Karpas-422 (cell line): ENCODE data around the gene HSH2D. TPM values are rescaled to one million over a fixed set of nuclear protein-coding genes. Genes with fewer than 3 reads are reported as not detected.
A peak's percentile ranks its signal among the peaks of the same experiment; 100 is the strongest.
"Not testable (repeated sequence)": the region's sequence is repeated elsewhere in the genome, so short reads cannot be mapped to it uniquely, and the experiment has no call there.

Experiments used
- DNase-seq: peaks from one replicate; pipeline ENCODE4 v3.0.0-alpha.2; 2015
- H2AFZ ChIP-seq: fragments of 200-600 bp; sonication (generic); 2 replicates; pipeline ENCODE4 v1.6.1; 2014; ENCODE audit warnings: antibody characterized with exemption, low read length, mixed read lengths
- H3K27ac ChIP-seq: fragments of 200-600 bp; sonication (generic); 2 replicates; pipeline ENCODE4 v1.5.1; 2014; ENCODE audit warnings: mild to moderate bottlenecking, low read length, moderate library complexity
- H3K27me3 ChIP-seq: fragments of 200-600 bp; sonication (generic); 2 replicates; pipeline ENCODE4 v1.6.1; 2014; ENCODE audit warnings: low read length, mixed read lengths
- H3K36me3 ChIP-seq: fragments of 200-600 bp; sonication (generic); 2 replicates; pipeline ENCODE4 v1.6.1; 2014; ENCODE audit warnings: low read length, mixed read lengths; ENCODE audit not compliant: insufficient read depth
- H3K4me1 ChIP-seq: fragments of 200-600 bp; sonication (generic); 2 replicates; pipeline ENCODE4 v1.6.1; 2014; ENCODE audit warnings: mild to moderate bottlenecking, low read length, mixed read lengths
- H3K4me2 ChIP-seq: fragments of 200-600 bp; sonication (generic); 2 replicates; pipeline ENCODE4 v1.6.1; 2014; ENCODE audit warnings: low read length, low read depth, mild to moderate bottlenecking; ENCODE audit not compliant: poor library complexity, severe bottlenecking
- H3K4me3 ChIP-seq: fragments of 200-600 bp; sonication (generic); 2 replicates; pipeline ENCODE4 v1.5.1; 2014; ENCODE audit warnings: mild to moderate bottlenecking, antibody characterized with exemption, low read length, mixed read lengths
- H3K79me2 ChIP-seq: fragments of 200-600 bp; sonication (generic); 2 replicates; pipeline ENCODE4 v1.6.1; 2014; ENCODE audit warnings: mild to moderate bottlenecking, low read length, mixed read lengths
- H3K9ac ChIP-seq: fragments of 200-600 bp; sonication (generic); 2 replicates; pipeline ENCODE4 v1.6.0; 2014; ENCODE audit warnings: low read length
- H3K9me2 ChIP-seq: fragments of 200-600 bp; sonication (generic), shearing (Covaris generic); replicated peaks from 2 replicates; pipeline ENCODE4 v1.6.0; 2014; ENCODE audit warnings: mild to moderate bottlenecking, low read length, moderate library complexity; ENCODE audit not compliant: insufficient read depth
- H3K9me3 ChIP-seq: fragments of 300-700, 200-600 bp; sonication (generic); 2 replicates; pipeline ENCODE4 v1.6.1; 2014; ENCODE audit warnings: low read length, mixed read lengths
- H4K20me1 ChIP-seq: fragments of 200-600 bp; sonication (generic); 2 replicates; pipeline ENCODE4 v1.6.1; 2014; ENCODE audit warnings: mild to moderate bottlenecking, antibody characterized with exemption, low read length, low read depth; ENCODE audit not compliant: insufficient read depth
- total RNA-seq: library from RNA; depleted of rRNA; stranded (reverse); fragments of >200 nt; shearing (Covaris generic); gene quantifications from 2 replicates; pipeline ENCODE4 v1.2.3, GENCODE V29; 2014; ENCODE audit warnings: low replicate concordance

Gene HSH2D
- total RNA-seq, 1 experiment from 2014 or later: 22.7 TPM

- DNase-seq: no peak
- Histone ChIP-seq H3K9ac (no peak overlapping the region; the same call in 1 of the 2 replicates), H3K79me2 (peaks cover 65% of the 10 kb centered on the region), H3K4me1 (peaks cover 72% of the 10 kb centered on the region), H3K4me2 (no peak overlapping the region), H3K27me3 (no peaks in the 10 kb centered on the region), H3K9me3 (no peaks in the 10 kb centered on the region), H3K36me3 (peaks cover 11% of the 10 kb centered on the region), H3K4me3 (no peak overlapping the region), H3K9me2 (no peaks in the 10 kb centered on the region), H4K20me1 (no peaks in the 10 kb centered on the region; the same call in 1 of the 2 replicates), H3K27ac (no peak overlapping the region), H2AFZ (no peak overlapping the region)
Observed at GRCh38 chr19:16115301-16116039, 28.0 kb upstream of the HSH2D start.

- Histone ChIP-seq H3K79me2 (peaks cover 61% of the 10 kb centered on the region), H3K36me3 (peaks cover 11% of the 10 kb centered on the region), H3K27me3 (no peaks in the 10 kb centered on the region), H3K9me3 (no peaks in the 10 kb centered on the region), H3K4me2 (no peak overlapping the region), H3K9ac (no peak overlapping the region; the same call in 1 of the 2 replicates), H4K20me1 (no peaks in the 10 kb centered on the region; the same call in 1 of the 2 replicates), H3K9me2 (no peaks in the 10 kb centered on the region), H3K4me1 (peaks cover 66% of the 10 kb centered on the region), H3K27ac (no peak overlapping the region), H3K4me3 (no peak overlapping the region), H2AFZ (no peak overlapping the region)
- no peak for DNase-seq
Observed at GRCh38 chr19:16116067-16116466, 27.4 kb upstream of the HSH2D start.

GRCh38 chr19:16117594-16118033 lies 25.9 kb upstream of the HSH2D start:
- Histone ChIP-seq H3K36me3 (peaks cover 11% of the 10 kb centered on the region), H3K27me3 (no peaks in the 10 kb centered on the region), H3K9me2 (no peaks in the 10 kb centered on the region), H3K9ac (peak overlapping the region; percentile 72), H3K27ac (peak overlapping the region; percentile 95), H3K79me2 (peaks cover 52% of the 10 kb centered on the region), H3K4me1 (peaks cover 62% of the 10 kb centered on the region), H4K20me1 (no peaks in the 10 kb centered on the region; the same call in 1 of the 2 replicates), H3K4me2 (peak overlapping the region; percentile 73), H3K9me3 (no peaks in the 10 kb centered on the region), H3K4me3 (peak overlapping the region; percentile 56; the same call in 1 of the 2 replicates), H2AFZ (no peak overlapping the region; the same call in 1 of the 2 replicates)
- DNase-seq: peak; percentile 83

- Histone ChIP-seq H3K27ac (peak overlapping the region; percentile 95), H3K27me3 (no peaks in the 10 kb centered on the region), H4K20me1 (no peaks in the 10 kb centered on the region), H3K79me2 (peaks cover 43% of the 10 kb centered on the region), H3K4me2 (peak overlapping the region; percentile 73), H3K9ac (peak overlapping the region; percentile 72), H3K9me2 (no peaks in the 10 kb centered on the region), H3K36me3 (peaks cover 11% of the 10 kb centered on the region), H2AFZ (no peak overlapping the region), H3K4me1 (peaks cover 54% of the 10 kb centered on the region), H3K4me3 (peak overlapping the region; percentile 56; the same call in 1 of the 2 replicates), H3K9me3 (no peaks in the 10 kb centered on the region)
- DNase-seq: peak; percentile 94
Observed at GRCh38 chr19:16118489-16119033, 24.9 kb upstream of the HSH2D start.

- H2AFZ ChIP-seq, H3K9me2 ChIP-seq, DNase-seq, H3K27me3 ChIP-seq, H4K20me1 ChIP-seq, H3K9me3 ChIP-seq: not testable (repeated sequence)
- H3K9ac ChIP-seq: peak overlapping the region; percentile 72
- H3K4me2 ChIP-seq: peak overlapping the region; percentile 73
- H3K36me3 ChIP-seq: peaks cover 11% of the 10 kb centered on the region
- peaks cover 50% of the 10 kb centered on the region for H3K4me1 ChIP-seq
- H3K79me2 ChIP-seq: peaks cover 38% of the 10 kb centered on the region
- H3K4me3 ChIP-seq: peak overlapping the region; percentile 52; the same call in 1 of the 2 replicates
- peak overlapping the region; percentile 95 for H3K27ac ChIP-seq
Observed at GRCh38 chr19:16119075-16119857, 24.2 kb upstream of the HSH2D start.

GRCh38 chr19:16121141-16121540 lies 22.3 kb upstream of the HSH2D start:
- Histone ChIP-seq H3K9me2 (no peaks in the 10 kb centered on the region), H3K79me2 (peaks cover 23% of the 10 kb centered on the region), H3K9ac (no peak overlapping the region), H3K4me1 (peaks cover 35% of the 10 kb centered on the region), H3K4me2 (no peak overlapping the region), H4K20me1 (peaks cover 3% of the 10 kb centered on the region; the same call in 1 of the 2 replicates), H3K9me3 (no peaks in the 10 kb centered on the region), H3K27ac (no peak overlapping the region), H3K4me3 (no peak overlapping the region), H3K36me3 (peaks cover 14% of the 10 kb centered on the region), H3K27me3 (no peaks in the 10 kb centered on the region), H2AFZ (no peak overlapping the region)
- no peak for DNase-seq

- no peaks in the 10 kb centered on the region for H3K9me2 ChIP-seq
- H3K4me1 ChIP-seq: peaks cover 27% of the 10 kb centered on the region
- H3K27ac ChIP-seq: no peak overlapping the region
Observed at GRCh38 chr19:16121967-16122366, 21.5 kb upstream of the HSH2D start.

GRCh38 chr19:16124953-16125352 lies 18.5 kb upstream of the HSH2D start:
- H3K9me2 ChIP-seq: no peaks in the 10 kb centered on the region
- H3K4me2 ChIP-seq: no peak overlapping the region
- H3K27ac ChIP-seq: no peak overlapping the region
- H3K9ac ChIP-seq: no peak overlapping the region
- H3K27me3 ChIP-seq: no peaks in the 10 kb centered on the region
- no peaks in the 10 kb centered on the region for H3K79me2 ChIP-seq
- no peak for DNase-seq
- no peaks in the 10 kb centered on the region for H3K9me3 ChIP-seq
- H3K4me3 ChIP-seq: no peak overlapping the region
- H4K20me1 ChIP-seq: peaks cover 3% of the 10 kb centered on the region; the same call in 1 of the 2 replicates
- peaks cover 11% of the 10 kb centered on the region for H3K36me3 ChIP-seq
- H3K4me1 ChIP-seq: no peaks in the 10 kb centered on the region
- H2AFZ ChIP-seq: no peak overlapping the region

More at GRCh38 chr19:16121967-16122366, 21.5 kb upstream of the HSH2D start:
- H4K20me1 ChIP-seq: peaks cover 3% of the 10 kb centered on the region; the same call in 1 of the 2 replicates
- peaks cover 14% of the 10 kb centered on the region for H3K36me3 ChIP-seq
- no peak overlapping the region for H3K9ac ChIP-seq
- H2AFZ ChIP-seq: no peak overlapping the region
- no peak for DNase-seq
- no peaks in the 10 kb centered on the region for H3K9me3 ChIP-seq
- peaks cover 16% of the 10 kb centered on the region for H3K79me2 ChIP-seq
- no peaks in the 10 kb centered on the region for H3K27me3 ChIP-seq
- H3K4me3 ChIP-seq: no peak overlapping the region
- no peak overlapping the region for H3K4me2 ChIP-seq
